ENCODE results near the gene ZP3. TPM values are rescaled to one million over a fixed set of nuclear protein-coding genes. Genes with fewer than 3 reads are reported as not detected.
"Not testable (repeated sequence)": the region's sequence is repeated elsewhere in the genome, so short reads cannot be mapped to it uniquely, and the experiment has no call there.

ZP3 gene
- total RNA-seq, 4 donors from 2014 or later, result 1.9 to 5.9 TPM; not detected in 2

DNA sequence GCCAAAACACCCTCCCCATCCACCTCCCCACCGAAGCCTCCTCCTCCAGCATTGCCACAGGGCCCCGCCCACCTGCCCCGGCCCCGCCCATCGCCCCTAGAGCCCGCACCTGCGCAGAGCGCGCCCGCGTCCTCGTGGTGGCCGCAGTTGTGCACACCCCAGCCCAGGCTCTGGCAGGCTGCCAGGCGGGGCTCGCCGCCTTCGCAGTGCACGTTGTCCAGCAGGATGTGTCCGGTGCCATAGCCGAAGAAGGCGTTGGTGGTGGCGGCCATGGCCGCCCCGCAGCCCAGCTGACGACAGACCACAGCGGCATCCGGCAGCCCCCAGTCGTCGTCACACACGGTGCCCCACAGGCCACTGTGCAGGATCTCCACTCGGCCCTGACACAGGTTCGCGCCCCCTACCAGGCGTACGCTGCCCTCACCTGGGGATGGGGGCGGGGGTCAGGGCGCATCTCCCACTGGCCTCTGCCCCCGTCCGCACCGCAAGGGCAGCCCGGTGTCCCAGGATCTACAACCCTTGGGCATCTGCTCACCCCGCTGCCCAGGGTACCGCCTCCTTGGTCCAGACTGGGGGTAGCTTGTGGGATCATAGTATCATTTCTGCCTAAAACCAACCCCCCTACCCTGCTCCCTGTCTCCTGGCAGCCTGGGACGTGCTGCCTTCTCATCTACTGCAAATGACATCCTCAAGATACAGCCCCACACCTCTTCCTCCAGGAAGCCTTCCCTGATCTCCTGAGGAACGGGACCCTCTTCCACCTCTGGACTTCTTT is 27.2 kb upstream of the ZP3 start:
- DNase-seq, result peak; percentile 81 to 83
- Histone ChIP-seq H3K9me3 (no peaks in the 10 kb centered on the region), H3K4me1 (no peaks in the 10 kb centered on the region), H3K36me3 (no peaks in the 10 kb centered on the region), H3K27ac (peak overlapping the region in 1 of 2 donors; percentile 67), H3K27me3 (no peaks in the 10 kb centered on the region), H3K4me3 (peak overlapping the region; percentile 21 to 49)
- TF ChIP-seq POLR2A (IDR thresholded peaks at IDR 0.05) (peak in 1 of 2 donors; percentile 38), CTCF (IDR thresholded peaks at IDR 0.05) (no peak)
- intact Hi-C loops (cut with DNase I; ENCODE audit: low total_unique reads), result no loop called here

- Histone ChIP-seq H3K9me3 (no peaks in the 10 kb centered on the region), H3K27ac (no peak overlapping the region), H3K4me3 (no peak overlapping the region), H3K27me3 (no peaks in the 10 kb centered on the region), H3K4me1 (no peaks in the 10 kb centered on the region), H3K36me3 (no peaks in the 10 kb centered on the region)
- DNase-seq, result no peak
- TF ChIP-seq CTCF (IDR thresholded peaks at IDR 0.05) (no peak), POLR2A (IDR thresholded peaks at IDR 0.05) (no peak)
- intact Hi-C loops (cut with DNase I; ENCODE audit: low total_unique reads), result no loop called here
Measured at GRCh38 chr7:76400248-76400647, 24.5 kb upstream of the ZP3 start.

DNA sequence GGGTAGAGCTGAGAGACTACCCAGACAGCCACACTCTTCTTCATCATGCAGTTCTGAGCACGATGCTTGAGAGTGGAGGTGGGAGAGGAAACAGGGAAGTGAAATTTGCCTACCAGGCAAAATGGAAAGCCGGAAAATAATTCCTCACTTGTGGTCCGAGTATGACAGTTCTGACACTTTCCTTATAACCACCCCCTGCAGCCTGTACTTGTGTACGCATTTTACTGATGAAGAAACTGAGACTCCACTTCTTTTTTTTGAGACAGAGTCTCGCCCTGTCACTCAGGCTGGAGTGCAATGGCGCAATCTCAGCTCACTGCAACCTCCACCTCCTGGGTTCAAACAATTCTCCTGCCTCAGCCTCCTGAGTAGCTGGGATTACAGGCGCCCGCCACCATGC is 21.7 kb upstream of the ZP3 start:
- H3K4me1 ChIP-seq; H3K27me3 ChIP-seq; H3K36me3 ChIP-seq; DNase-seq; H3K9me3 ChIP-seq; H3K4me3 ChIP-seq; intact Hi-C loops (cut with DNase I; ENCODE audit: low total_unique reads); H3K27ac ChIP-seq: not testable (repeated sequence)

DNA sequence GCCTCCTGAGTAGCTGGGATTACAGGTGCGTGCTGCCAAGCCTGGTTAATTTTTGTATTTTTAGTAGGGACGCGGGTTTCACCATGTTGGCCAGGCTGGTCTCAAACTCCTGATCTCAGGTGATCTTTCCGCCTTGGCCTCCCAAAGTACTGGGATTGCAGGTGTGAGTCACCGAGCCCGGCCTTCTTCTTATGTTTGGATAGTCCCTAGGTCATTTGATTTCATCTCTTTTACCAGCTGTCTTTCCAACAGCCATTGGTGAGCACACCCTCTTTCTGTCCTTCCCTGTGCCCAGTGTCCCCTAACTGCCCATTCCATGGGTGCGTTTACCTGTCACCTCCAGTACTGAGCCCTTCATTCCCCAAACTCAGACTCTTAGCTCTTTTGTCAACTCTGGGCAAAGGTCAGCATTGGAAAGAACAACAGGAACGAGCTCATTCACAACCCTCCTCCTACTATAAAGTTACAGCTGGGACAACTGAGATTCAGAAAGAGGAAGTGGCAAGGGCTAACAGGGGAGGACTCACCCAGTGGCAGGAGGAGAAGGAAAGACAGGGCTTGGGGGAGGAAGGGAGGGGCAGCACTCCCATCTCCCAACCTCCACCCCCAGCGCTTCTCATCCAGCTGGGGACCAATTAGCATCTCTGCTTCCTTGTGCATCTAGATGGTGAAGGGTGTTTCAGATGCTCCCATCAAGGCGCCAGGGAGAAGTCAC is 20.8 kb upstream of the ZP3 start:
- H3K4me1 ChIP-seq, result no peaks in the 10 kb centered on the region
- TF ChIP-seq CTCF (IDR thresholded peaks at IDR 0.05) (no peak), POLR2A (IDR thresholded peaks at IDR 0.05) (no peak)
- no peak overlapping the region for H3K27ac ChIP-seq
- H3K9me3 ChIP-seq, result no peaks in the 10 kb centered on the region
- DNase-seq, result no peak
- intact Hi-C loops (cut with DNase I; ENCODE audit: low total_unique reads), result no loop called here
- no peak overlapping the region for H3K4me3 ChIP-seq
- no peaks in the 10 kb centered on the region for H3K27me3 ChIP-seq
- H3K36me3 ChIP-seq, result no peaks in the 10 kb centered on the region

- no peaks in the 10 kb centered on the region for H3K36me3 ChIP-seq
- DNase-seq, result no peak
- H3K9me3 ChIP-seq, result no peaks in the 10 kb centered on the region
- no peaks in the 10 kb centered on the region for H3K27me3 ChIP-seq
- no peak for TF ChIP-seq CTCF (IDR thresholded peaks at IDR 0.05)
- TF ChIP-seq POLR2A (IDR thresholded peaks at IDR 0.05), result no peak
- H3K27ac ChIP-seq, result no peak overlapping the region
- H3K4me3 ChIP-seq, result no peak overlapping the region
- intact Hi-C loops (cut with DNase I; ENCODE audit: low total_unique reads), result no loop called here
- H3K4me1 ChIP-seq, result no peaks in the 10 kb centered on the region
Measured at GRCh38 chr7:76405738-76406137, 19.0 kb upstream of the ZP3 start.
